OCI-LY7 (cell line): Measurements from ENCODE around the gene KDM6A. TPM values are rescaled to one million over a fixed set of nuclear protein-coding genes. Genes with fewer than 3 reads are reported as not detected.

Experiments
- BruUV-seq: library from RNA; stranded (reverse); fragments of 400-500 nt; replicated peaks from 2 replicates; lab custom pipeline; 2021; lab: Mats Ljungman, UMichigan
- CTCF ChIA-PET: fragments of 300-600 bp; sonication (Branson Sonifier 250); formaldehyde crosslinking; loops from one replicate; lab custom pipeline; 2022; ENCODE audit warnings: antibody characterized with exemption; ENCODE audit not compliant: unreplicated experiment; lab: Charles Lee
- POLR2A ChIA-PET: fragments of 300-600 bp; sonication (Branson Sonifier 250); formaldehyde crosslinking; loops from one replicate; lab custom pipeline; 2022; ENCODE audit warnings: antibody characterized with exemption; lab: Charles Lee
- DNase-seq: peaks from one replicate; pipeline ENCODE4 v3.0.0-alpha.2; 2015; ENCODE audit warnings: low spot score
- H2AFZ ChIP-seq: fragments of 200-600 bp; sonication (generic), shearing (Covaris generic); 2 replicates; pipeline ENCODE4 v1.6.1; 2014; ENCODE audit warnings: mild to moderate bottlenecking, antibody characterized with exemption, low read length, moderate library complexity
- H3K27ac ChIP-seq: fragments of 200-600 bp; sonication (generic); 2 replicates; pipeline ENCODE4 v1.5.1; 2014; ENCODE audit warnings: mixed run types, low read depth, mild to moderate bottlenecking, moderate library complexity, low read length, inconsistent platforms; ENCODE audit not compliant: poor library complexity, severe bottlenecking
- H3K36me3 ChIP-seq: fragments of 200-600 bp; sonication (generic); 2 replicates; pipeline ENCODE4 v1.6.1; 2014; ENCODE audit warnings: mild to moderate bottlenecking, antibody characterized with exemption, low read length, moderate library complexity, mixed read lengths; ENCODE audit not compliant: insufficient read depth
- H3K4me1 ChIP-seq: fragments of 200-600 bp; sonication (generic); 2 replicates; pipeline ENCODE4 v1.5.1; 2014; ENCODE audit warnings: mild to moderate bottlenecking, low read length; ENCODE audit not compliant: insufficient read depth, poor library complexity, severe bottlenecking
- H3K4me2 ChIP-seq: fragments of 200-600 bp; sonication (generic); 2 replicates; pipeline ENCODE4 v1.6.1; 2014; ENCODE audit warnings: mild to moderate bottlenecking, low read length
- H3K4me3 ChIP-seq: fragments of 200-600 bp; sonication (generic); 2 replicates; pipeline ENCODE4 v1.5.1; 2014; ENCODE audit warnings: mild to moderate bottlenecking, low read depth, low read length; ENCODE audit not compliant: poor library complexity, severe bottlenecking
- H3K79me2 ChIP-seq: fragments of 200-600 bp; sonication (generic); 2 replicates; pipeline ENCODE4 v1.6.1; 2016; ENCODE audit warnings: low read depth, mild to moderate bottlenecking, low read length, moderate library complexity, mixed read lengths; ENCODE audit not compliant: insufficient read depth
- H3K9me2 ChIP-seq: fragments of 200-600 bp; sonication (generic); 2 replicates; pipeline ENCODE4 v1.6.1; 2016; ENCODE audit warnings: mild to moderate bottlenecking, low read length, mixed read lengths; ENCODE audit not compliant: insufficient read depth
- H3K9me3 ChIP-seq: fragments of 200-600 bp; sonication (generic); 2 replicates; pipeline ENCODE4 v1.6.1; 2014; ENCODE audit warnings: mild to moderate bottlenecking, mixed run types, low read length, mixed read lengths
- H4K20me1 ChIP-seq: fragments of 200-600 bp; sonication (generic); 2 replicates; pipeline ENCODE4 v1.6.1; 2014; ENCODE audit warnings: mild to moderate bottlenecking, antibody characterized with exemption, low read length, moderate library complexity, mixed read lengths; ENCODE audit not compliant: insufficient read depth
- EZH2phosphoT487 ChIP-seq: fragments of 200-600 bp; sonication (generic); IDR thresholded peaks from 2 replicates; pipeline ENCODE4 v1.6.1; 2018; ENCODE audit warnings: low read depth, borderline replicate concordance, mild to moderate bottlenecking, mixed run types, antibody characterized with exemption, low read length, moderate library complexity, mixed read lengths
- intact Hi-C: fragments of 100-400 bp; cut with micrococcal nuclease; formaldehyde crosslinking; loops from one replicate; pipeline ENCODE4 v1.10.0; 2022; ENCODE audit not compliant: unreplicated experiment
- total RNA-seq, 2 experiments: library from RNA; depleted of rRNA in 1 of 2; stranded (reverse); fragments of >200 nt in 1 of 2; shearing (Covaris generic) in 1 of 2; gene quantifications; 2 replicates each; pipeline ENCODE4 v1.2.3, GENCODE V29; 2014 to 2022
- TF ChIP-seq, protein P1 (sequence below): fragments of 200-600 bp; sonication (generic); conservative IDR thresholded peaks from 2 replicates; pipeline ENCODE4 v1.5.1; 2014; ENCODE audit warnings: mild to moderate bottlenecking, antibody characterized with exemption, low read length, moderate library complexity, mixed read lengths

Gene KDM6A
- total RNA-seq, 2 experiments from 2014 or later, result 20.5 to 23.4 TPM

- BruUV-seq, result no TSS peak
Measured at GRCh38 chrX:44961817-44962607, 89.0 kb downstream of the KDM6A start.

DNA sequence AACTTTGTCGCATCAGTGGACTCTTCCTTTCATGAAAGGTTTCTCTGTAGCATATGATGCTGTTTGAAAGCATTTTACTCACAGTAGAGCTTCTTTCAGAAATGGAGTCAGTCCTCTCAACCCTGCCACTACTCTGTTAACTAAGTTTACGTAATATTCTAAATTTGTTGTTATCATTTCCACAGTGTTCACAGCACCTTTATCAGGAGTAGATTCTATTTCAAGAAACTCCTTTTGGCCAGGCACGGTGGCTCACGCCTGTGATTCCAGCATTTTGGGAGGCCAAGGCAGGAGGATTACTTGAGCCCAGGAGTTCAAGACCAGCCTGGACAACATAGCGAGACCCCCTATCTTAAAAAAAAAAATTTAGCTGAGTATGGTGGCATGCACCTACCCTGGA lies 90.0 kb downstream of the KDM6A start:
- Histone ChIP-seq H3K9me3 (no peaks in the 10 kb centered on the region), H3K79me2 (peaks cover 36% of the 10 kb centered on the region; the same call in 1 of the 2 replicates), H3K4me3 (no peak overlapping the region), H3K4me1 (no peaks in the 10 kb centered on the region), H3K36me3 (peaks cover 14% of the 10 kb centered on the region), H2AFZ (no peak overlapping the region), H3K4me2 (no peak overlapping the region), H3K9me2 (no peaks in the 10 kb centered on the region), H3K27ac (no peak overlapping the region), H4K20me1 (no peaks in the 10 kb centered on the region)
- intact Hi-C loops, result no loop called here
- POLR2A ChIA-PET, result interaction anchor here (0.6 to 0.7 kb wide), 4 partner anchors 16 to 430 kb away, joined by 3 to 5 read pairs (median 3); no protein-coding TSS in a partner anchor
- CTCF ChIA-PET, result no interaction called here
- TF ChIP-seq, protein P1, sequence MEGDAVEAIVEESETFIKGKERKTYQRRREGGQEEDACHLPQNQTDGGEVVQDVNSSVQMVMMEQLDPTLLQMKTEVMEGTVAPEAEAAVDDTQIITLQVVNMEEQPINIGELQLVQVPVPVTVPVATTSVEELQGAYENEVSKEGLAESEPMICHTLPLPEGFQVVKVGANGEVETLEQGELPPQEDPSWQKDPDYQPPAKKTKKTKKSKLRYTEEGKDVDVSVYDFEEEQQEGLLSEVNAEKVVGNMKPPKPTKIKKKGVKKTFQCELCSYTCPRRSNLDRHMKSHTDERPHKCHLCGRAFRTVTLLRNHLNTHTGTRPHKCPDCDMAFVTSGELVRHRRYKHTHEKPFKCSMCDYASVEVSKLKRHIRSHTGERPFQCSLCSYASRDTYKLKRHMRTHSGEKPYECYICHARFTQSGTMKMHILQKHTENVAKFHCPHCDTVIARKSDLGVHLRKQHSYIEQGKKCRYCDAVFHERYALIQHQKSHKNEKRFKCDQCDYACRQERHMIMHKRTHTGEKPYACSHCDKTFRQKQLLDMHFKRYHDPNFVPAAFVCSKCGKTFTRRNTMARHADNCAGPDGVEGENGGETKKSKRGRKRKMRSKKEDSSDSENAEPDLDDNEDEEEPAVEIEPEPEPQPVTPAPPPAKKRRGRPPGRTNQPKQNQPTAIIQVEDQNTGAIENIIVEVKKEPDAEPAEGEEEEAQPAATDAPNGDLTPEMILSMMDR, result no peak
- TF ChIP-seq EZH2phosphoT487, result no peak
- no peak for DNase-seq
- BruUV-seq, result no TSS peak

More at GRCh38 chrX:44961817-44962607, 89.0 kb downstream of the KDM6A start:
- intact Hi-C loops, result no loop called here
- Histone ChIP-seq H3K9me3 (no peaks in the 10 kb centered on the region), H3K27ac (no peak overlapping the region), H2AFZ (no peak overlapping the region), H3K4me1 (no peaks in the 10 kb centered on the region), H3K79me2 (peaks cover 45% of the 10 kb centered on the region; the same call in 1 of the 2 replicates), H3K36me3 (peaks cover 14% of the 10 kb centered on the region), H3K9me2 (no peaks in the 10 kb centered on the region), H4K20me1 (no peaks in the 10 kb centered on the region), H3K4me2 (no peak overlapping the region), H3K4me3 (no peak overlapping the region)
- no peak for DNase-seq
- ChIA-PET CTCF (no interaction called here), POLR2A (interaction anchor here (0.7 kb wide), 2 partner anchors 36 to 136 kb away, joined by 3 read pairs; no protein-coding TSS in a partner anchor)
- TF ChIP-seq, protein P1, result no peak
- TF ChIP-seq EZH2phosphoT487, result no peak

- no peaks in the 10 kb centered on the region for H3K9me3 ChIP-seq
- H3K27ac ChIP-seq, result no peak overlapping the region
- H3K9me2 ChIP-seq, result no peaks in the 10 kb centered on the region
- intact Hi-C loops, result no loop called here
- H3K79me2 ChIP-seq, result peaks cover 8% of the 10 kb centered on the region; the same call in 1 of the 2 replicates
- POLR2A ChIA-PET, result no interaction called here
- H4K20me1 ChIP-seq, result no peaks in the 10 kb centered on the region
- no peak for DNase-seq
- H3K36me3 ChIP-seq, result peaks cover 14% of the 10 kb centered on the region
- no peak overlapping the region for H3K4me2 ChIP-seq
- CTCF ChIA-PET, result no interaction called here
- no peak overlapping the region for H2AFZ ChIP-seq
- no TSS peak for BruUV-seq
- H3K4me1 ChIP-seq, result no peaks in the 10 kb centered on the region
- no peak overlapping the region for H3K4me3 ChIP-seq
- TF ChIP-seq, protein P1, result no peak
- no peak for TF ChIP-seq EZH2phosphoT487
Measured at GRCh38 chrX:44967221-44967620, 94.2 kb downstream of the KDM6A start.
